Sigmoid colon (tissue), 4 donors: ENCODE results near the gene H3-3A.

ENCODE experiments used
- EP300 ChIP-seq, 4 donors: sonication (generic); formaldehyde crosslinking; IDR thresholded peaks; one replicate each; pipeline ENCODE4 v1.6.1; 2017; ENCODE audit warnings: antibody characterized with exemption in 4 of 4
- POLR2A ChIP-seq, 2 donors: fragments of 450-650 bp; IDR thresholded peaks; one replicate each; pipeline ENCODE4 v1.6.1; 2016; ENCODE audit warnings: antibody characterized with exemption in 2 of 2, mild to moderate bottlenecking in 2 of 2, moderate library complexity in 2 of 2
- TF ChIP-seq, protein P1 (sequence below), 4 experiments: fragments of 450-650 bp in 3 of 4; fragments of 200-600 bp in 1 of 4; IDR thresholded peaks; one replicate each; pipeline ENCODE4 v1.5.1; 2016 to 2019; ENCODE audit warnings: antibody characterized with exemption in 4 of 4, mild to moderate bottlenecking in 3 of 4, moderate library complexity in 2 of 4

DNA sequence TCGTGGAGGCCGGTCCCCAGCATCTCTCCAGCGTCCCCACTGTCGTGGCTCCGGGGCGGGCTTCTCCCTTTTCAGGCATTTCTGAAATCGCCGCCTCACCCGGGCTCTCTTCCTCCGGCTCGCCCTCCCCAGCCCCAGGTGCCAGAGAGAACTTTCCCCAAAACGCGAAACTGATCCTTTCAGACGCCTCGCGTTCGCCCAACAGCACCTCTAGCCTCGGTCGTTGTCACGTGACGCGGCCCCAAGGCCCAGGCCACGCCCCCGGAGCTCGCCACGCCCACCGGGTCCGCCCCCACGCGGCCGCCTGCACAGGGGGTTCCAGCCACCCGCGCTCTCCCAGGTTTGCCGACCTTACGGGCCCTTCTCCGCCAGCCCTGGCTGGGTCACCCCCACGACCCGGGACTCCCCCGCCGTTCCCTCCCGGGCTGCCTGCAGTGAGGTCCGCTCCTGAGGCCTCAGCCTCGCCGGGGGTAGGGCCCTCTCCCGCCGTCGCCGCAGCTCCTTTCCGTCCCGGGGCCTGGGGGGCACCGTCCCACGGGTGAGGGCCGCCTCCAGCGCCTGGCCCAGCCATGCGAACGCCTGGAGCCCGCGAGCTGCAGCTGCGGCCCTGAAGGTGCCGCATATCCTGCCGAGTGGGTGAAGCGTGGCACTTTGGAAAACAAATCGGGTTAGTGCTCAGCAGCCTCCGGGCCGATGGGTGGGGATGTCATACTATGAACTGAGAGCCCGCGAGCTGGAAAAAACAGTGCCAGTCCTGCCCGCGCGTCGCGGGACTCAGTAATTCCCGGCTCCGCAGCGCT lies 21.0 kb downstream of the H3-3A start:
- TF ChIP-seq POLR2A (IDR thresholded peaks at IDR 0.05) (peak in 1 of 2 donors; percentile 20), EP300 (IDR thresholded peaks at IDR 0.05) (no peak)
- TF ChIP-seq, protein P1, sequence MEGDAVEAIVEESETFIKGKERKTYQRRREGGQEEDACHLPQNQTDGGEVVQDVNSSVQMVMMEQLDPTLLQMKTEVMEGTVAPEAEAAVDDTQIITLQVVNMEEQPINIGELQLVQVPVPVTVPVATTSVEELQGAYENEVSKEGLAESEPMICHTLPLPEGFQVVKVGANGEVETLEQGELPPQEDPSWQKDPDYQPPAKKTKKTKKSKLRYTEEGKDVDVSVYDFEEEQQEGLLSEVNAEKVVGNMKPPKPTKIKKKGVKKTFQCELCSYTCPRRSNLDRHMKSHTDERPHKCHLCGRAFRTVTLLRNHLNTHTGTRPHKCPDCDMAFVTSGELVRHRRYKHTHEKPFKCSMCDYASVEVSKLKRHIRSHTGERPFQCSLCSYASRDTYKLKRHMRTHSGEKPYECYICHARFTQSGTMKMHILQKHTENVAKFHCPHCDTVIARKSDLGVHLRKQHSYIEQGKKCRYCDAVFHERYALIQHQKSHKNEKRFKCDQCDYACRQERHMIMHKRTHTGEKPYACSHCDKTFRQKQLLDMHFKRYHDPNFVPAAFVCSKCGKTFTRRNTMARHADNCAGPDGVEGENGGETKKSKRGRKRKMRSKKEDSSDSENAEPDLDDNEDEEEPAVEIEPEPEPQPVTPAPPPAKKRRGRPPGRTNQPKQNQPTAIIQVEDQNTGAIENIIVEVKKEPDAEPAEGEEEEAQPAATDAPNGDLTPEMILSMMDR (IDR thresholded peaks at IDR 0.05) = no peak
